HL-60 (cell line): Measurements from ENCODE around the gene ZNRF3.

Source experiments
- CTCF ChIP-seq: IDR thresholded peaks from one replicate; pipeline ENCODE4 v1.5.1; 2011; ENCODE audit warnings: low read length, control low read depth, inconsistent platforms; ENCODE audit not compliant: insufficient read depth
- GABPA ChIP-seq: IDR thresholded peaks from 2 replicates; pipeline ENCODE4 v1.6.1; 2012; ENCODE audit warnings: low read depth
- POLR2AphosphoS5 ChIP-seq: IDR thresholded peaks from 2 replicates; pipeline ENCODE4 v1.6.1; 2012; ENCODE audit warnings: low read depth
- REST ChIP-seq: IDR thresholded peaks from 2 replicates; pipeline ENCODE4 v1.6.1; 2012; ENCODE audit warnings: low read depth; ENCODE audit not compliant: insufficient replicate concordance

GRCh38 chr22:29093030-29093429, 209.7 kb downstream of the ZNRF3 start:
- no peak for TF ChIP-seq CTCF
- TF ChIP-seq REST = no peak
- no peak for TF ChIP-seq POLR2AphosphoS5
- TF ChIP-seq GABPA = no peak
